WTC11 (cell line): ENCODE measurements around the gene CD300A.

Experiments used
- AR ChIP-seq: fragments of 250-450 bp; sonication (Bioruptor Pico); IDR thresholded peaks from 2 replicates; pipeline ENCODE4 v1.9.0; 2021; ENCODE audit warnings: mild to moderate bottlenecking
- ARID4B ChIP-seq: sonication (generic); formaldehyde crosslinking; IDR thresholded peaks from 2 replicates; pipeline ENCODE4 v1.8.0; 2023; ENCODE audit warnings: missing genetic modification reagents, mild to moderate bottlenecking, borderline replicate concordance
- CTCF ChIP-seq: fragments of 200-600 bp; IDR thresholded peaks from 2 replicates; pipeline ENCODE4 v1.8.0; 2022; ENCODE audit warnings: antibody characterized with exemption
- JAZF1 ChIP-seq: fragments of 250-450 bp; sonication (Bioruptor Pico); IDR thresholded peaks from 2 replicates; pipeline ENCODE4 v1.9.0; 2021; ENCODE audit warnings: moderate library complexity, mild to moderate bottlenecking, inconsistent platforms
- MAX ChIP-seq: sonication (generic); formaldehyde crosslinking; IDR thresholded peaks from 2 replicates; pipeline ENCODE4 v1.8.0; 2022; ENCODE audit warnings: mild to moderate bottlenecking, missing genetic modification reagents
- MLX ChIP-seq: sonication (generic); formaldehyde crosslinking; IDR thresholded peaks from 2 replicates; pipeline ENCODE4 v1.8.1; 2023; ENCODE audit warnings: mild to moderate bottlenecking, missing genetic modification reagents, moderate library complexity
- NR1H2 ChIP-seq: sonication (generic); formaldehyde crosslinking; IDR thresholded peaks from 2 replicates; pipeline ENCODE4 v1.9.0; 2021; ENCODE audit warnings: mild to moderate bottlenecking, moderate library complexity, missing genetic modification reagents
- NR2C2 ChIP-seq: sonication (generic); formaldehyde crosslinking; IDR thresholded peaks from 2 replicates; pipeline ENCODE4 v1.8.0; 2022; ENCODE audit warnings: mild to moderate bottlenecking, missing genetic modification reagents
- RELA ChIP-seq: sonication (generic); formaldehyde crosslinking; IDR thresholded peaks from 2 replicates; pipeline ENCODE4 v1.8.1; 2022; ENCODE audit warnings: missing genetic modification reagents, mild to moderate bottlenecking, borderline replicate concordance
- SP1 ChIP-seq: sonication (generic); formaldehyde crosslinking; conservative IDR thresholded peaks from 2 replicates; pipeline ENCODE4 v1.8.1; 2022; ENCODE audit warnings: missing genetic modification reagents
- STAT6 ChIP-seq: sonication (generic); formaldehyde crosslinking; conservative IDR thresholded peaks from 2 replicates; pipeline ENCODE4 v1.8.1; 2023; ENCODE audit warnings: mild to moderate bottlenecking, low read depth, missing genetic modification reagents, moderate library complexity
- USF2 ChIP-seq: sonication (generic); formaldehyde crosslinking; IDR thresholded peaks from 2 replicates; pipeline ENCODE4 v1.8.1; 2023; ENCODE audit warnings: mild to moderate bottlenecking, missing genetic modification reagents, moderate library complexity
- ZNF423 ChIP-seq: fragments of 250-450 bp; sonication (Bioruptor Pico); IDR thresholded peaks from 2 replicates; pipeline ENCODE4 v2.1.2; 2022; ENCODE audit warnings: mild to moderate bottlenecking, moderate library complexity

- TF ChIP-seq MLX (CRISPR knock-in tag) (no peak), AR (CRISPR knock-in tag) (no peak), NR2C2 (CRISPR knock-in tag) (no peak), CTCF (no peak), USF2 (CRISPR knock-in tag) (no peak), MAX (CRISPR knock-in tag) (no peak), ARID4B (CRISPR knock-in tag) (no peak), ZNF423 (no peak), NR1H2 (CRISPR knock-in tag) (no peak), JAZF1 (CRISPR knock-in tag) (no peak), RELA (CRISPR knock-in tag) (no peak), STAT6 (CRISPR knock-in tag) (no peak), SP1 (CRISPR knock-in tag) (no peak)
These were observed 17.6 kb downstream of the CD300A start for GRCh38 chr17:74484066-74484465.
